BLaER1 treated with 17β-estradiol and CSF1 and Interleukin-3, amounts not matched to agents 10 nM and 100 nM (cell line): ENCODE data around the gene TIGD4.

Source experiments
- H3K27ac ChIP-seq, 11 experiments: shearing (Covaris generic); formaldehyde crosslinking; 2 replicates each; pipeline ENCODE4 v1.8.1; 2022
- H3K27me3 ChIP-seq, 11 experiments: shearing (Covaris generic); formaldehyde crosslinking; 2 replicates each; pipeline ENCODE4 v1.8.1; 2022
- H3K36me3 ChIP-seq, 11 experiments: shearing (Covaris generic); formaldehyde crosslinking; 2 replicates each; pipeline ENCODE4 v1.8.1; 2022
- H3K4me1 ChIP-seq, 10 experiments: shearing (Covaris generic); formaldehyde crosslinking; 2 replicates each; pipeline ENCODE4 v1.8.1; 2022
- H3K4me2 ChIP-seq, 11 experiments: shearing (Covaris generic); formaldehyde crosslinking; 2 replicates each; pipeline ENCODE4 v1.8.1; 2022
- H3K4me3 ChIP-seq, 10 experiments: shearing (Covaris generic); formaldehyde crosslinking; 2 replicates each; pipeline ENCODE4 v1.8.1; 2022
- H3K9ac ChIP-seq, 11 experiments: shearing (Covaris generic); formaldehyde crosslinking; 2 replicates each; pipeline ENCODE4 v1.8.1; 2022
- H3K9me3 ChIP-seq, 11 experiments: shearing (Covaris generic); formaldehyde crosslinking; replicated peaks in 1 of 11; 2 replicates each; pipeline ENCODE4 v1.8.1; 2022
- H4K20me1 ChIP-seq, 11 experiments: shearing (Covaris generic); formaldehyde crosslinking; 2 replicates each; pipeline ENCODE4 v1.8.1; 2022
- Cebpa-rat ChIP-seq, 11 experiments: shearing (Covaris generic); IDR thresholded peaks; 2 replicates each; pipeline ENCODE4 v1.8.1; 2022

Gene TIGD4

DNA sequence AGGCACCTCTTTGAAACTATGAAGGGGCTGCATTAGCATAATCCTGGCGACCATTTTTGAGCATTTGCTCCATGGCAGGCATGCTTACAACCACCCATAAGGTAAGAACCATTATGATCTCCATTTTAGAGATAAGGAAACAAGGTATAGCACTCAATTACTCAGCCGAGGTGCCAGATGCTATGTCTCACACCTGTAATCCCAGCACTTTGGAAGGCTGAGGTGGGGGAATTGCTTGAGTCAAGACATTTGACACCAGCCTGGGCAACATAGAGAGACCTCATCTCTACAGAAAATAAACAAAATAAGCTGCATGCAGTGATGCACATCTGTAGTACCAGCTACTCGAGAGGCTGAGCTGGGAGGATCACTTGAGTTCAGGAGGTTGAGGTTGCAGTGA, 43.6 kb downstream of the TIGD4 start:
- H3K4me3 ChIP-seq, result no peak overlapping the region
- no peak for TF ChIP-seq Cebpa-rat (IDR thresholded peaks at IDR 0.05)
- H4K20me1 ChIP-seq, result no peaks in the 10 kb centered on the region; a peak in 1 of 22 replicates
- H3K27me3 ChIP-seq, result no peaks in the 10 kb centered on the region
- no peak overlapping the region for H3K27ac ChIP-seq
- no peak overlapping the region for H3K9ac ChIP-seq
- no peak overlapping the region for H3K4me2 ChIP-seq
- H3K36me3 ChIP-seq, result no peaks in the 10 kb centered on the region
- H3K9me3 ChIP-seq, result no peaks in the 10 kb centered on the region
- H3K4me1 ChIP-seq, result peaks cover 0 to 13% (median 0%) of the 10 kb centered on the region in 10 experiments; a peak in 6 of 20 replicates

- no peaks in the 10 kb centered on the region; a peak in 1 of 22 replicates for H4K20me1 ChIP-seq
- peaks cover 0 to 13% (median 0%) of the 10 kb centered on the region in 10 experiments; a peak in 6 of 20 replicates for H3K4me1 ChIP-seq
- H3K4me2 ChIP-seq, result no peak overlapping the region
- H3K9me3 ChIP-seq, result no peaks in the 10 kb centered on the region
- H3K4me3 ChIP-seq, result no peak overlapping the region
- TF ChIP-seq Cebpa-rat (IDR thresholded peaks at IDR 0.05), result no peak
- no peak overlapping the region for H3K9ac ChIP-seq
- no peaks in the 10 kb centered on the region for H3K27me3 ChIP-seq
- H3K27ac ChIP-seq, result no peak overlapping the region
- no peaks in the 10 kb centered on the region for H3K36me3 ChIP-seq
These were observed 44.1 kb downstream of the TIGD4 start for GRCh38 chr4:152735396-152735859.

DNA sequence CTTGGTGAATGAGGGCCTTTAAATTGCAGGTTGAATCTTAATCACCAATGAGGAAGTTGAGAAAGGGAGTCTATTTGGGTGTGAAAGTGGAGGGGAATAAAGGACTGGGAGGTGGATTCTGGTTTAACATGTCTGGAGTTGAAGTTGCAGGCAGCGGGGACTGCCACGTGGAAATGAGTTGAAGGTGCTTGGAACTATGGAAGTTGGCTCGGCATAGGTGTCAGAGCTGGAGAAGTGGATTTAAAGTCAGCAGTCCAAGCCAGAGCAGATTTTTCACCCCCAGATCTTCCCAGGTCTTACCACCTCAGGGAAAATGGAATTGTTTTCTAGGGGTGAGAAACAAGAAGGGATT, 44.9 kb downstream of the TIGD4 start:
- Histone ChIP-seq H3K4me1 (peaks cover 3 to 17% (median 5%) of the 10 kb centered on the region in 10 experiments; a peak in 14 of 20 replicates), H3K4me2 (no peak overlapping the region), H4K20me1 (no peaks in the 10 kb centered on the region; a peak in 1 of 22 replicates), H3K36me3 (no peaks in the 10 kb centered on the region), H3K9me3 (no peaks in the 10 kb centered on the region), H3K27me3 (no peaks in the 10 kb centered on the region), H3K27ac (no peak overlapping the region), H3K4me3 (no peak overlapping the region), H3K9ac (no peak overlapping the region)
- TF ChIP-seq Cebpa-rat (IDR thresholded peaks at IDR 0.05), result no peak

- no peak for TF ChIP-seq Cebpa-rat (IDR thresholded peaks at IDR 0.05)
- Histone ChIP-seq H3K36me3 (no peaks in the 10 kb centered on the region), H4K20me1 (no peaks in the 10 kb centered on the region; a peak in 1 of 22 replicates), H3K27ac (no peak overlapping the region), H3K9me3 (no peaks in the 10 kb centered on the region), H3K4me1 (peaks cover 8 to 19% (median 10%) of the 10 kb centered on the region in 10 experiments; a peak in 18 of 20 replicates), H3K4me2 (peak overlapping the region in 1 of 11 experiments; percentile 41; a peak in 2 of 22 replicates), H3K27me3 (no peaks in the 10 kb centered on the region), H3K4me3 (no peak overlapping the region), H3K9ac (no peak overlapping the region)
These were observed 45.4 kb downstream of the TIGD4 start for GRCh38 chr4:152734015-152734698.

- Histone ChIP-seq H3K36me3 (no peaks in the 10 kb centered on the region), H3K27me3 (no peaks in the 10 kb centered on the region), H3K4me1 (peaks cover 10 to 37% (median 31%) of the 10 kb centered on the region in 10 experiments; a peak in 19 of 20 replicates), H3K9ac (no peak overlapping the region), H3K4me3 (no peak overlapping the region), H3K4me2 (no peak overlapping the region), H3K27ac (no peak overlapping the region), H4K20me1 (no peaks in the 10 kb centered on the region; a peak in 1 of 22 replicates), H3K9me3 (no peaks in the 10 kb centered on the region)
- TF ChIP-seq Cebpa-rat (IDR thresholded peaks at IDR 0.05), result no peak
These were observed 47.5 kb downstream of the TIGD4 start for GRCh38 chr4:152731997-152732396.

DNA sequence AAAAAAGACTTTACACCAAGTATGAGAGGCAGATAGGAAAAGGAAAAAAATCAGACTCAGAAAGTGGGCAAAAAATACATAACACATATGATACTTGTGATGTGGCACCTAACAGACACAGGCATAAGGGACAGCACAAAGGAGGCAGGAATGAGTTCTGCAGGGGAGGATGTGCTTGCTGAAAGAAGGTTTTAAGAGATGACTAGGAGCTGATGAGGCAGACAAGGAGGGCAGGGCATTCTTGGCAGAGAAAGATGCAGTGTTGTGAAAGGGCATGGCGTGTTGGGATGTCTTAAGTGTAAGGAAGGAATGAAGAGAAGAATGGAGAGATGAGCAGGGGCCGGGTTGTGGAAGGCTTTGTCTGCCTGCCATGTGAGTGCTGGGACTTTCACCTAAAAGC, 50.1 kb downstream of the TIGD4 start:
- H3K27ac ChIP-seq, result no peak overlapping the region
- H3K4me3 ChIP-seq, result no peak overlapping the region
- peaks cover 5 to 32% (median 31%) of the 10 kb centered on the region in 10 experiments; a peak in 19 of 20 replicates for H3K4me1 ChIP-seq
- no peaks in the 10 kb centered on the region for H4K20me1 ChIP-seq
- no peaks in the 10 kb centered on the region for H3K27me3 ChIP-seq
- H3K4me2 ChIP-seq, result peak overlapping the region in 8 of 11 experiments; percentile 5 to 80 (median 44); a peak in 9 of 22 replicates
- H3K36me3 ChIP-seq, result no peaks in the 10 kb centered on the region
- no peak overlapping the region for H3K9ac ChIP-seq
- no peaks in the 10 kb centered on the region for H3K9me3 ChIP-seq
- TF ChIP-seq Cebpa-rat (IDR thresholded peaks at IDR 0.05), result no peak

GRCh38 chr4:152728343-152728742, 51.2 kb downstream of the TIGD4 start:
- H4K20me1 ChIP-seq, result no peaks in the 10 kb centered on the region
- no peak for TF ChIP-seq Cebpa-rat (IDR thresholded peaks at IDR 0.05)
- no peak overlapping the region for H3K4me3 ChIP-seq
- H3K27me3 ChIP-seq, result no peaks in the 10 kb centered on the region
- H3K4me1 ChIP-seq, result peaks cover 0 to 32% (median 28%) of the 10 kb centered on the region in 10 experiments; a peak in 19 of 20 replicates
- H3K9me3 ChIP-seq, result 0 out of 22 replicates have a peak, but pooled peaks cover 0 to under 1% (median 0%) of the 10 kb centered on the region in 11 experiments
- no peaks in the 10 kb centered on the region for H3K36me3 ChIP-seq
- H3K9ac ChIP-seq, result no peak overlapping the region
- H3K4me2 ChIP-seq, result peak overlapping the region; percentile 12 to 80 (median 63); a peak in 19 of 22 replicates
- peak overlapping the region in 6 of 11 experiments; percentile 8 to 48 (median 25); a peak in 6 of 22 replicates for H3K27ac ChIP-seq

DNA sequence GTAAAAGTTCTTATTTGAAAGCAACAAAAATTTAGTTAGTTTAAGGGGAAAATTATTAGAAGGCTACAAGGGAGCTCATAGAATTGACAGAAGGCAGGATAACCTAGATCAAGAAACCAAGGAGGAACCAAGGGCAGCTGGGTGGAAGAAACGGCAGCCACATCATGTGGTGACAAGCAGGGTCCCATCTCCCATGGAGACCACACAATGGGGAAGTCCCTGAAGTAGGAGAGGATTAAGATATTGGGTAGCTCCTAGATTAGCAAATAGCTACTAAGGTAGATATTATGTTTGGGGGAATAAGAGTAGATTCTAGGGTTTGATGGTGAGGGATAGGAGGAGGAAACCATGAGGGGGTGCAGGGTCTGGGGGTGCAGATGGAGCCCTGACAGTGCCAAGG, 51.7 kb downstream of the TIGD4 start:
- no peaks in the 10 kb centered on the region for H4K20me1 ChIP-seq
- H3K4me1 ChIP-seq, result peaks cover 0 to 32% (median 28%) of the 10 kb centered on the region in 10 experiments; a peak in 19 of 20 replicates
- H3K27ac ChIP-seq, result peak overlapping the region in 6 of 11 experiments; percentile 8 to 48 (median 25); a peak in 5 of 22 replicates
- TF ChIP-seq Cebpa-rat (IDR thresholded peaks at IDR 0.05), result no peak
- no peak overlapping the region for H3K9ac ChIP-seq
- H3K27me3 ChIP-seq, result no peaks in the 10 kb centered on the region
- H3K9me3 ChIP-seq, result 0 out of 22 replicates have a peak, but pooled peaks cover 0 to 4% (median 0%) of the 10 kb centered on the region in 11 experiments
- peak overlapping the region; percentile 12 to 80 (median 63); a peak in 20 of 22 replicates for H3K4me2 ChIP-seq
- no peaks in the 10 kb centered on the region for H3K36me3 ChIP-seq
- H3K4me3 ChIP-seq, result no peak overlapping the region

GRCh38 chr4:152724494-152724893, 55.0 kb downstream of the TIGD4 start:
- Histone ChIP-seq H3K4me2 (no peak overlapping the region), H3K27me3 (no peaks in the 10 kb centered on the region), H3K9ac (no peak overlapping the region), H3K4me3 (no peak overlapping the region), H3K27ac (no peak overlapping the region), H3K4me1 (peaks cover 0 to 25% (median 23%) of the 10 kb centered on the region in 10 experiments; a peak in 19 of 20 replicates), H3K9me3 (0 out of 22 replicates have a peak, but pooled peaks cover 0 to 4% (median 0%) of the 10 kb centered on the region in 11 experiments), H4K20me1 (no peaks in the 10 kb centered on the region), H3K36me3 (no peaks in the 10 kb centered on the region)
- peak in 1 of 11 experiments; percentile 22; a peak in 2 of 22 replicates for TF ChIP-seq Cebpa-rat (IDR thresholded peaks at IDR 0.05)
